22Rv1 (cell line): ENCODE results near the gene PRND.

ENCODE experiments used
- CTCF ChIP-seq: fragments of 450-650 bp; IDR thresholded peaks from 2 replicates; pipeline ENCODE4 v1.5.1; 2017; ENCODE audit warnings: mild to moderate bottlenecking
- ZFX ChIP-seq: fragments of 450-650 bp; IDR thresholded peaks from 2 replicates; pipeline ENCODE4 v1.6.1; 2017; ENCODE audit warnings: antibody characterized with exemption, borderline replicate concordance

- no peak for TF ChIP-seq CTCF
- no peak for TF ChIP-seq ZFX
These were observed 862 bp downstream of the PRND start for GRCh38 chr20:4722571-4722970.
